ENCODE data around the gene CYP11A1.

Gene CYP11A1

GRCh38 chr15:74388363-74388951 is 21.0 kb upstream of the CYP11A1 start:
- DNase-seq (ENCODE audit: low read depth in 2 of 2), result no peak

- no peak for DNase-seq (ENCODE audit: low read depth in 2 of 2)
These were observed 20.3 kb upstream of the CYP11A1 start for GRCh38 chr15:74387621-74388362.

GRCh38 chr15:74387141-74387541 is 19.7 kb upstream of the CYP11A1 start:
- DNase-seq (ENCODE audit: low read depth in 2 of 2), result no peak

- DNase-seq (ENCODE audit: low read depth in 2 of 2), result no peak
These were observed 19.2 kb upstream of the CYP11A1 start for GRCh38 chr15:74386496-74387140.

GRCh38 chr15:74385733-74386132 is 18.3 kb upstream of the CYP11A1 start:
- no peak for DNase-seq (ENCODE audit: low read depth in 2 of 2)

GRCh38 chr15:74384881-74385643 is 17.6 kb upstream of the CYP11A1 start:
- no peak for DNase-seq (ENCODE audit: low read depth in 2 of 2)

- DNase-seq (ENCODE audit: low read depth in 2 of 2), result no peak
These were observed 17.1 kb upstream of the CYP11A1 start for GRCh38 chr15:74384566-74384880.

- peak in 1 of 2 donors; percentile 72 for DNase-seq (ENCODE audit: low read depth in 2 of 2)
These were observed 16.5 kb upstream of the CYP11A1 start for GRCh38 chr15:74383695-74384565.

GRCh38 chr15:74383286-74383685 is 15.8 kb upstream of the CYP11A1 start:
- DNase-seq (ENCODE audit: low read depth in 2 of 2), result no peak

GRCh38 chr15:74382004-74382816 is 14.8 kb upstream of the CYP11A1 start:
- peak; percentile 66 to 74 for DNase-seq (ENCODE audit: low read depth in 2 of 2)

GRCh38 chr15:74381481-74381880 is 14.0 kb upstream of the CYP11A1 start:
- DNase-seq (ENCODE audit: low read depth in 2 of 2), result no peak

- no peak for DNase-seq (ENCODE audit: low read depth in 2 of 2)
These were observed 13.7 kb upstream of the CYP11A1 start for GRCh38 chr15:74381190-74381453.

- DNase-seq (ENCODE audit: low read depth in 2 of 2), result no peak
These were observed 13.1 kb upstream of the CYP11A1 start for GRCh38 chr15:74380361-74381189.

- DNase-seq (ENCODE audit: low read depth in 2 of 2), result peak in 1 of 2 donors; percentile 69
These were observed 11.4 kb upstream of the CYP11A1 start for GRCh38 chr15:74378848-74379247.

- no peak for DNase-seq (ENCODE audit: low read depth in 2 of 2)
These were observed 10.7 kb upstream of the CYP11A1 start for GRCh38 chr15:74377831-74378766.

- DNase-seq (ENCODE audit: low read depth in 2 of 2), result no peak
These were observed 9.6 kb upstream of the CYP11A1 start for GRCh38 chr15:74376825-74377581.

GRCh38 chr15:74376226-74376625 is 8.8 kb upstream of the CYP11A1 start:
- no peak for DNase-seq (ENCODE audit: low read depth in 2 of 2)

GRCh38 chr15:74375303-74375693 is 7.9 kb upstream of the CYP11A1 start:
- peak; percentile 85 to 86 for DNase-seq (ENCODE audit: low read depth in 2 of 2)

All from activated CD4-positive, alpha-beta T cell treated with anti-CD3 and anti-CD28 coated beads for 24 hours (primary cell).